Neural cell (in vitro differentiated cells): ENCODE data around the gene NDUFA11. TPM values are rescaled to one million over a fixed set of nuclear protein-coding genes. Genes with fewer than 3 reads are reported as not detected.
"Not testable (repeated sequence)": the region's sequence is repeated elsewhere in the genome, so short reads cannot be mapped to it uniquely, and the experiment has no call there.

Experiments used
- H2AFZ ChIP-seq: fragments of 200-600, 300-800 bp; sonication (generic), shearing (Covaris generic); 2 replicates; pipeline ENCODE4 v1.6.0; 2014; ENCODE audit warnings: low read depth, mild to moderate bottlenecking, antibody characterized with exemption, low read length, moderate library complexity
- H3F3A ChIP-seq: fragments of 200-600 bp; shearing (Covaris generic); 2 replicates; pipeline ENCODE4 v1.6.1; 2016; ENCODE audit warnings: mild to moderate bottlenecking, moderate library complexity, mixed read lengths, antibody characterized with exemption, low read length; ENCODE audit not compliant: insufficient read depth, poor library complexity, severe bottlenecking
- H3K27ac ChIP-seq: fragments of 200-600, 300-800 bp; sonication (generic), shearing (Covaris generic); 2 replicates; pipeline ENCODE4 v1.5.1; 2014; ENCODE audit warnings: mild to moderate bottlenecking, low read length, moderate library complexity
- H3K27me3 ChIP-seq: fragments of 300-800, 200-600 bp; sonication (generic), shearing (Covaris generic); 2 replicates; pipeline ENCODE4 v1.6.0; 2014; ENCODE audit warnings: mild to moderate bottlenecking, low read depth, low read length, moderate library complexity; ENCODE audit not compliant: insufficient read depth
- H3K36me3 ChIP-seq: fragments of 300-800, 200-600 bp; sonication (generic), shearing (Covaris generic); 2 replicates; pipeline ENCODE4 v1.5.1; 2014; ENCODE audit warnings: mild to moderate bottlenecking, antibody characterized with exemption, low read length, moderate library complexity; ENCODE audit not compliant: insufficient read depth
- H3K4me2 ChIP-seq: fragments of 300-800, 200-600 bp; sonication (generic), shearing (Covaris generic); 2 replicates; pipeline ENCODE4 v1.6.0; 2014; ENCODE audit warnings: mild to moderate bottlenecking, low read length
- H3K4me3 ChIP-seq: fragments of 300-800, 200-600 bp; sonication (generic), shearing (Covaris generic); 2 replicates; pipeline ENCODE4 v1.5.1; 2014; ENCODE audit warnings: mild to moderate bottlenecking, low read length, moderate library complexity
- H3K79me2 ChIP-seq: fragments of 200-600 bp; shearing (Covaris generic); replicated peaks from 2 replicates; pipeline ENCODE4 v1.6.0; 2014; ENCODE audit warnings: mild to moderate bottlenecking, low read length, moderate library complexity; ENCODE audit not compliant: insufficient read depth
- H3K9ac ChIP-seq: fragments of 300-800, 200-600 bp; sonication (generic), shearing (Covaris generic); 2 replicates; pipeline ENCODE4 v1.6.1; 2016; ENCODE audit warnings: mild to moderate bottlenecking, low read length, mixed read lengths
- H3K9me2 ChIP-seq: fragments of 200-600 bp; shearing (Covaris generic); 2 replicates; pipeline ENCODE4 v1.6.1; 2016; ENCODE audit warnings: mild to moderate bottlenecking, low read length, mixed read lengths; ENCODE audit not compliant: insufficient read depth
- H3K9me3 ChIP-seq: fragments of 200-600, 300-800 bp; sonication (generic), shearing (Covaris generic); 2 replicates; pipeline ENCODE4 v1.6.1; 2016; ENCODE audit warnings: mild to moderate bottlenecking, mixed run types, low read length, moderate library complexity, mixed read lengths
- H4K20me1 ChIP-seq: fragments of 200-600 bp; shearing (Covaris generic); 2 replicates; pipeline ENCODE4 v1.6.1; 2016; ENCODE audit warnings: mild to moderate bottlenecking, mixed run types; ENCODE audit not compliant: insufficient read depth
- CTCF ChIP-seq: fragments of 450-650 bp; IDR thresholded peaks from 2 replicates; pipeline ENCODE4 v1.5.1; 2014; ENCODE audit warnings: antibody characterized with exemption, mild to moderate bottlenecking, moderate library complexity; ENCODE audit not compliant: poor library complexity, severe bottlenecking
- EP300 ChIP-seq: fragments of 450-650 bp; conservative IDR thresholded peaks from 2 replicates; pipeline ENCODE4 v1.6.1; 2014; ENCODE audit warnings: antibody characterized with exemption, mild to moderate bottlenecking, moderate library complexity; ENCODE audit not compliant: poor library complexity, severe bottlenecking
- EZH2 ChIP-seq: fragments of 200-600, 300-800 bp; shearing (Covaris generic), sonication (generic); IDR thresholded peaks from 2 replicates; pipeline ENCODE4 v1.6.1; 2014; ENCODE audit warnings: antibody characterized with exemption, low read length, borderline replicate concordance, mild to moderate bottlenecking; ENCODE audit not compliant: insufficient read depth, poor library complexity, severe bottlenecking
- MXI1 ChIP-seq: fragments of 450-650 bp; conservative IDR thresholded peaks from 2 replicates; pipeline ENCODE4 v1.6.1; 2014; ENCODE audit warnings: antibody characterized with exemption, mild to moderate bottlenecking; ENCODE audit not compliant: poor library complexity, severe bottlenecking
- POLR2AphosphoS5 ChIP-seq: IDR thresholded peaks from 2 replicates; pipeline ENCODE4 v1.6.1; 2012
- RAD21 ChIP-seq: fragments of 450-650 bp; conservative IDR thresholded peaks from 2 replicates; pipeline ENCODE4 v1.6.1; 2014; ENCODE audit warnings: antibody characterized with exemption, mild to moderate bottlenecking, moderate library complexity
- SMC3 ChIP-seq: fragments of 450-650 bp; conservative IDR thresholded peaks from 2 replicates; pipeline ENCODE4 v1.6.1; 2014; ENCODE audit warnings: antibody characterized with exemption, mild to moderate bottlenecking, moderate library complexity; ENCODE audit not compliant: poor library complexity
- TAF1 ChIP-seq: IDR thresholded peaks from 2 replicates; pipeline ENCODE4 v1.6.1; 2012; ENCODE audit warnings: low read depth
- polyA plus RNA-seq: library from polyadenylated mRNA; depleted of rRNA; stranded (reverse); fragments of >200 nt; gene quantifications from 2 replicates; pipeline ENCODE4 v1.2.3, GENCODE V29; 2014
- TF ChIP-seq, protein P1 (sequence below): IDR thresholded peaks from 2 replicates; pipeline ENCODE4 v1.6.1; 2012; ENCODE audit warnings: borderline replicate concordance

Gene NDUFA11
- polyA plus RNA-seq, 1 donor from 2014 or later: 594 TPM

GRCh38 chr19:5877427-5877826 lies 26.2 kb downstream of the NDUFA11 start:
- Histone ChIP-seq H3K4me3 (no peak overlapping the region), H3K36me3 (no peaks in the 10 kb centered on the region), H3K27me3 (no peaks in the 10 kb centered on the region), H3K79me2 (no peaks in the 10 kb centered on the region), H3K9me2 (no peaks in the 10 kb centered on the region), H3K4me2 (no peak overlapping the region), H2AFZ (no peak overlapping the region), H3K9ac (no peak overlapping the region), H3K27ac (no peak overlapping the region), H3K9me3 (no peaks in the 10 kb centered on the region), H4K20me1 (no peaks in the 10 kb centered on the region), H3F3A (no peaks in the 10 kb centered on the region)
- TF ChIP-seq SMC3: no peak

DNA sequence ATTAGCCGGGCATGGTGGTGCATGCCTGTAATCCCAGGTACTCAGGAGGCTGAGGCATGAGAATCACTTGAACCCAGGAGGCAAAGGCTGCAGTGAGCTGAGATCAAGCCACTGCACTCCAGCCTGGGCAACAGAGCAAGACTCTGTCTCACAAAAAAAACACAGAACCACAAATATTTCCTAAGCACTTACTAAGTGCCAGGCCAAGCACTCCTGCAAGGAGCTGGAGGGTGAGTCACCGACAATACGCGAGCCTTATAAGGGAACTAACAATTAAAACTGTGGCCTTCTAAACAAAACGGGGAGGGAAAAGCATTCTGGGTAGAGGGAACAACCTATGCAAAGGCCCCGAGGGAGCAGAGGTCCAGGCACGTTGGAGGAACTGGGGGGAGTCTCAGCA lies 29.1 kb downstream of the NDUFA11 start:
- not testable (repeated sequence) for H2AFZ ChIP-seq, H3K4me3 ChIP-seq, H3K36me3 ChIP-seq, H3K27ac ChIP-seq, H3F3A ChIP-seq, H3K4me2 ChIP-seq, H3K9me2 ChIP-seq, H3K79me2 ChIP-seq, H3K9ac ChIP-seq, H3K27me3 ChIP-seq, H3K9me3 ChIP-seq, H4K20me1 ChIP-seq

DNA sequence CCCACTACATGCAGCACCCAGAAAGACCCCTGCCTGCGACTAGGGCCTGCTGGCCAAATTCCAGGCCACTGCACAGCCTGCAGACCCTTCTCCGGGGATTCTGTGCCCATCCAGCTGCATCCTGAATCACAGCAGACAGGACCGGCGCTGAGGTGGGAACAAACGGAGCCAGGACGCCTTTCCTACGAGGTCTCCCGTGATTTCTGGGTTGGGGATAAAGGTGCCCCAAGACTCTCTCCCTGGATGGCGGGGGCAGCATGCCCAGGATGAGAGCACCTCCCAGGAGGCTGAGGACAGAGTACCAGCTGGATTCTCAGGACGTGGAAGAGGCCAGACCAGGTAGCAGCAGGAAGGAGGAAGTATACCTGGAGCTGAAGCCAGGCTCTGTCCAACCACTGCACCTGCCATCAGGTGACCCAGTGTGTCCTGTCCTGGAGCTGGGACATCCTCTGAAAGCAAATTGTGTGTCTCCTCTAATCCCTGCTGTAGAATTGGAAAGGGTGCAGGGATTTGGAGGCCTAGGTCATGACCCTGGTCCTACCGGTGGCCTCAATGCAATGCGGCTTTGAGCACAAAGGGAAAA lies 29.9 kb downstream of the NDUFA11 start:
- Histone ChIP-seq H3K4me3 (no peak overlapping the region), H3K27ac (no peak overlapping the region), H3K36me3 (no peaks in the 10 kb centered on the region), H3K4me2 (no peak overlapping the region), H2AFZ (no peak overlapping the region), H3K27me3 (no peaks in the 10 kb centered on the region), H3K9me3 (no peaks in the 10 kb centered on the region), H4K20me1 (no peaks in the 10 kb centered on the region), H3K9me2 (no peaks in the 10 kb centered on the region), H3K9ac (no peak overlapping the region), H3K79me2 (no peaks in the 10 kb centered on the region), H3F3A (no peaks in the 10 kb centered on the region)
- TF ChIP-seq MXI1 (no peak), RAD21 (no peak), POLR2AphosphoS5 (no peak), TAF1 (no peak), CTCF (no peak), SMC3 (no peak), EP300 (no peak), EZH2 (no peak)
- TF ChIP-seq, protein P1, sequence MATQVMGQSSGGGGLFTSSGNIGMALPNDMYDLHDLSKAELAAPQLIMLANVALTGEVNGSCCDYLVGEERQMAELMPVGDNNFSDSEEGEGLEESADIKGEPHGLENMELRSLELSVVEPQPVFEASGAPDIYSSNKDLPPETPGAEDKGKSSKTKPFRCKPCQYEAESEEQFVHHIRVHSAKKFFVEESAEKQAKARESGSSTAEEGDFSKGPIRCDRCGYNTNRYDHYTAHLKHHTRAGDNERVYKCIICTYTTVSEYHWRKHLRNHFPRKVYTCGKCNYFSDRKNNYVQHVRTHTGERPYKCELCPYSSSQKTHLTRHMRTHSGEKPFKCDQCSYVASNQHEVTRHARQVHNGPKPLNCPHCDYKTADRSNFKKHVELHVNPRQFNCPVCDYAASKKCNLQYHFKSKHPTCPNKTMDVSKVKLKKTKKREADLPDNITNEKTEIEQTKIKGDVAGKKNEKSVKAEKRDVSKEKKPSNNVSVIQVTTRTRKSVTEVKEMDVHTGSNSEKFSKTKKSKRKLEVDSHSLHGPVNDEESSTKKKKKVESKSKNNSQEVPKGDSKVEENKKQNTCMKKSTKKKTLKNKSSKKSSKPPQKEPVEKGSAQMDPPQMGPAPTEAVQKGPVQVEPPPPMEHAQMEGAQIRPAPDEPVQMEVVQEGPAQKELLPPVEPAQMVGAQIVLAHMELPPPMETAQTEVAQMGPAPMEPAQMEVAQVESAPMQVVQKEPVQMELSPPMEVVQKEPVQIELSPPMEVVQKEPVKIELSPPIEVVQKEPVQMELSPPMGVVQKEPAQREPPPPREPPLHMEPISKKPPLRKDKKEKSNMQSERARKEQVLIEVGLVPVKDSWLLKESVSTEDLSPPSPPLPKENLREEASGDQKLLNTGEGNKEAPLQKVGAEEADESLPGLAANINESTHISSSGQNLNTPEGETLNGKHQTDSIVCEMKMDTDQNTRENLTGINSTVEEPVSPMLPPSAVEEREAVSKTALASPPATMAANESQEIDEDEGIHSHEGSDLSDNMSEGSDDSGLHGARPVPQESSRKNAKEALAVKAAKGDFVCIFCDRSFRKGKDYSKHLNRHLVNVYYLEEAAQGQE: no peak
